GM18511 (cell line): ENCODE results near the gene JMJD1C.
"Not testable (repeated sequence)": the region's sequence is repeated elsewhere in the genome, so short reads cannot be mapped to it uniquely, and the experiment has no call there.

Source experiments
- ATAC-seq: cut with Tn5 transposase; IDR thresholded peaks from one replicate; pipeline ENCODE4 v1.9.1; 2021; ENCODE audit warnings: mild to moderate bottlenecking, moderate library complexity; ENCODE audit not compliant: unreplicated experiment

Gene JMJD1C

GRCh38 chr10:63412304-63412703 lies 53.5 kb downstream of the JMJD1C start:
- ATAC-seq, result no peak

- no peak for ATAC-seq
Observed at GRCh38 chr10:63410633-63411032, 55.1 kb downstream of the JMJD1C start.

GRCh38 chr10:63409465-63410027 lies 56.2 kb downstream of the JMJD1C start:
- ATAC-seq, result no peak

GRCh38 chr10:63407136-63407662 lies 58.6 kb downstream of the JMJD1C start:
- ATAC-seq, result no peak

GRCh38 chr10:63396133-63396761 lies 69.5 kb downstream of the JMJD1C start:
- no peak for ATAC-seq

- no peak for ATAC-seq
Observed at GRCh38 chr10:63393050-63393449, 72.7 kb downstream of the JMJD1C start.

GRCh38 chr10:63392224-63392623 lies 73.6 kb downstream of the JMJD1C start:
- ATAC-seq, result no peak

- no peak for ATAC-seq
Observed at GRCh38 chr10:63391812-63392211, 74.0 kb downstream of the JMJD1C start.

GRCh38 chr10:63390521-63390920 lies 75.3 kb downstream of the JMJD1C start:
- no peak for ATAC-seq

GRCh38 chr10:63388421-63389031 lies 77.3 kb downstream of the JMJD1C start:
- no peak for ATAC-seq

- ATAC-seq, result no peak
Observed at GRCh38 chr10:63385254-63385653, 80.5 kb downstream of the JMJD1C start.

GRCh38 chr10:63384675-63385074 lies 81.1 kb downstream of the JMJD1C start:
- ATAC-seq, result no peak

GRCh38 chr10:63384001-63384400 lies 81.8 kb downstream of the JMJD1C start:
- ATAC-seq, result no peak

GRCh38 chr10:63383141-63383540 lies 82.6 kb downstream of the JMJD1C start:
- ATAC-seq, result no peak

GRCh38 chr10:63382066-63382465 lies 83.7 kb downstream of the JMJD1C start:
- ATAC-seq, result no peak

GRCh38 chr10:63377305-63377661 lies 88.5 kb downstream of the JMJD1C start:
- not testable (repeated sequence) for ATAC-seq

- ATAC-seq, result peak; percentile 98
Observed at GRCh38 chr10:63376560-63377304, 89.0 kb downstream of the JMJD1C start.

GRCh38 chr10:63375859-63376258 lies 89.9 kb downstream of the JMJD1C start:
- ATAC-seq, result no peak

GRCh38 chr10:63375458-63375857 lies 90.3 kb downstream of the JMJD1C start:
- ATAC-seq, result no peak

- no peak for ATAC-seq
Observed at GRCh38 chr10:63374991-63375390, 90.8 kb downstream of the JMJD1C start.

- ATAC-seq, result no peak
Observed at GRCh38 chr10:63373176-63373575, 92.6 kb downstream of the JMJD1C start.

- no peak for ATAC-seq
Observed at GRCh38 chr10:63369711-63370110, 96.1 kb downstream of the JMJD1C start.
